Articular chondrocyte of knee joint (primary cell): ENCODE data around the gene OR4N5. TPM values are rescaled to one million over a fixed set of nuclear protein-coding genes. Genes with fewer than 3 reads are reported as not detected.

ENCODE experiments used
- small RNA-seq: library from RNA; depleted of rRNA; stranded (forward); fragments of <200 nt; gene quantifications from one replicate; pipeline ENCODE3, GENCODE V24; 2012
- total RNA-seq: library from RNA; depleted of rRNA; stranded (reverse); fragments of >200 nt; gene quantifications from 2 replicates; pipeline ENCODE4 v1.2.3, GENCODE V29; 2012

Gene OR4N5, protein sequence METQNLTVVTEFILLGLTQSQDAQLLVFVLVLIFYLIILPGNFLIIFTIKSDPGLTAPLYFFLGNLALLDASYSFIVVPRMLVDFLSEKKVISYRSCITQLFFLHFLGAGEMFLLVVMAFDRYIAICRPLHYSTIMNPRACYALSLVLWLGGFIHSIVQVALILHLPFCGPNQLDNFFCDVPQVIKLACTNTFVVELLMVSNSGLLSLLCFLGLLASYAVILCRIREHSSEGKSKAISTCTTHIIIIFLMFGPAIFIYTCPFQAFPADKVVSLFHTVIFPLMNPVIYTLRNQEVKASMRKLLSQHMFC
- total RNA-seq, result not detected in 2 replicates

DNA sequence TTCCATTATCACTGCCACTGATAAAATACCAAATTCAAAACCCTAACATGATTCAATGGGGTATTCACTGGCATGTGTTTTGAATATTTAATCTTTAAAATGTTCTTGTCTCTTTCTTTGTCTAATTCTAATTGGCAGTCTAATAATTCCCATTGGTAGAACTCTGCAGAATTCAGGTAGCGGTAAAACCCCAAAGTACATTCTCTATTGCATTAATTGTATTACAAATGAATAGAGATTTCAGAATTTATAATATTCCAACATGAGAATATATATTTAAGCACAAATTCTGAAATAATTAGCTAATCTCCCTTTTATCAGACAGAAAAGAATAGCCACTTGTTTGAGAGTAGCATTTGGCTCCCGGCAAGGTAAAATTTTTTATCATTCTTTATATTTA lies at the start of gene OR4N5:
OR4N5 (plus strand) TSS at position 301 of the 400 bp plus-strand sequence. CDS start 4,916 bp downstream, outside the sequence.

DNA sequence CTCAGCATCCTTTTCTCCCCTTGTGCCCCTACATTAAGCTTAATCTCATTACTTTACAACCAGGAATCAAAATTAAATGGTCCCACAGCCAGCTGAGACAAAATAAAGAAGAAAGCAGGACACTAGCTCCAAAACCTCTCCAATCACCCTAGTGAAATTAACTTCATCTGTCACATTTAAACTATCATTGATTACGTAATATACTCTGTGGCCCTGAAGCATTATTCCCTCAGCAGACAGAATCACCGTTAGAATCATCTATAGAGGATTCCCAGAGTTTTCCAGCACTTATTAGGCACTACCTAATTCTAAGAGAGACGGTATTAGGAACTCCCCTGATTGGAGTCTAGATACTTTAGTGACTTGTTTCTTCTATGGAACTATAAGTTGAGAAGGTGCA lies 28.2 kb upstream of the OR4N5 start, which contains the start of gene OR4K17:
OR4K17 (plus strand) TSS at position 302 of the 400 bp plus-strand sequence. CDS start 6,761 bp downstream, outside the sequence.

DNA sequence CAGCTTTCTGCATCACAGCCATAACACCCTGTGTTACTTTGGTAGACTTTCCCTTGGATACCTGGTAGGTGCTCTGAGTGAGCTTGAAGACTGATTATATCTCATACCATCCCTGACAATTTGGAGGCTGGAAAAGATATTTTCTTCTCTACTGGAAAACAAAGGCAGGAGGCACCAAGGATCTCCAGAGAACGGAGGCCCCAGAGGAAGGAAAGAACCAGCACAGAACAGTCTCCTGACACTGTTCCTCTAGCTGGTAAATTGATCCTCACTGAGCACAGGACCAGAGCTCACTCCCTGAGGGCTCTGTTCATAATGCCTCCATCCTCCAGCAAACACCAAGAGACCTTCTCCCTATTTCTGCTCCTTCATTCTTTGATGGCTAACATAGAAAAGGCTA lies 52.0 kb downstream of the OR4N5 start, which contains the start of gene OR11G2:
OR11G2 (plus strand) TSS at position 301 of the 400 bp plus-strand sequence. CDS start 6,542 bp downstream, outside the sequence.

Small RNA genes lying within 50 kb of the gene (small RNA-seq; reads per million reads assigned to genes)
- gene GTF2IP22 (not detected), gene RNA5SP380 (not detected)

Other genes with a start within 250 kb of the OR4N5 start
- gene OR4K5, start 218.2 kb upstream of the OR4N5 start, total RNA-seq, result not detected in 2 replicates
- not detected in 2 replicates for gene OR4K1, start 207.9 kb upstream of the OR4N5 start, total RNA-seq
- gene OR4K15, start 163.2 kb upstream of the OR4N5 start, total RNA-seq, result not detected in 2 replicates
- gene OR4Q2, start 136.7 kb upstream of the OR4N5 start, total RNA-seq, result not detected in 2 replicates
- not detected in 2 replicates for gene OR4K14, start 119.5 kb upstream of the OR4N5 start, total RNA-seq
- gene OR4K13, start 102.8 kb upstream of the OR4N5 start, total RNA-seq, result not detected in 2 replicates
- gene OR4L1, start 78.8 kb upstream of the OR4N5 start, total RNA-seq, result not detected in 2 replicates
- not detected in 2 replicates for gene OR4K17, start 28.1 kb upstream of the OR4N5 start, total RNA-seq
- not detected in 2 replicates for gene OR11G2, start 52.1 kb downstream of the OR4N5 start, total RNA-seq
- not detected in 2 replicates for gene OR11H6, start 84.9 kb downstream of the OR4N5 start, total RNA-seq
- gene OR11H7, start 90.2 kb downstream of the OR4N5 start, total RNA-seq, result not detected in 2 replicates
- gene OR11H4, start 100.5 kb downstream of the OR4N5 start, total RNA-seq, result not detected in 2 replicates
- 15.7 and 17.6 TPM in 2 replicates for gene TTC5, start 167.1 kb downstream of the OR4N5 start, total RNA-seq
- gene CCNB1IP1, start 194.5 kb downstream of the OR4N5 start, total RNA-seq, result 40.1 and 40.6 TPM in 2 replicates
- gene PARP2, start 204.8 kb downstream of the OR4N5 start, total RNA-seq, result 7.3 and 11.2 TPM in 2 replicates